Small intestine (tissue), 7 donors: ENCODE data around the gene MARVELD1. TPM values are rescaled to one million over a fixed set of nuclear protein-coding genes. Genes with fewer than 3 reads are reported as not detected.

Source experiments
- DNase-seq, 2 donors: peaks; one replicate each; pipeline versions ENCODE4 v3.0.0 to v3.0.0-alpha.2; 2013
- FAIRE-seq: peaks from 2 replicates; lab custom pipeline; 2012; peaks lifted over from hg19 to GRCh38; lab: Jason Lieb, UNC
- H3K27ac ChIP-seq, 3 donors: one replicate each; pipeline ENCODE4 v1.5.1; 2013; ENCODE audit warnings: low read length in 2 of 3, mild to moderate bottlenecking in 2 of 3, control low read depth in 1 of 3, inconsistent platforms in 1 of 3, low read depth in 1 of 3, moderate library complexity in 1 of 3
- H3K27me3 ChIP-seq, 3 donors: one replicate each; pipeline ENCODE4 v1.6.1; 2013; ENCODE audit warnings: low read length in 3 of 3, inconsistent platforms in 1 of 3; ENCODE audit not compliant: control insufficient read depth in 3 of 3, insufficient read depth in 3 of 3
- H3K36me3 ChIP-seq, 3 donors: one replicate each; pipeline ENCODE4 v1.6.1; 2013; ENCODE audit warnings: low read length in 3 of 3, inconsistent platforms in 1 of 3, low read depth in 1 of 3, mild to moderate bottlenecking in 1 of 3, moderate library complexity in 1 of 3; ENCODE audit not compliant: control insufficient read depth in 3 of 3, insufficient read depth in 2 of 3
- H3K4me1 ChIP-seq, 3 donors: one replicate each; pipeline ENCODE4 v1.6.1; 2013; ENCODE audit warnings: low read length in 2 of 3, inconsistent platforms in 1 of 3, low read depth in 1 of 3, mild to moderate bottlenecking in 1 of 3, moderate library complexity in 1 of 3; ENCODE audit not compliant: control insufficient read depth in 3 of 3, insufficient read depth in 2 of 3
- H3K4me3 ChIP-seq, 3 donors: one replicate each; pipeline ENCODE4 v1.5.1; 2013; ENCODE audit warnings: low read length in 3 of 3, control low read depth in 1 of 3, inconsistent platforms in 1 of 3, low read depth in 1 of 3, mild to moderate bottlenecking in 1 of 3, moderate library complexity in 1 of 3
- H3K9me3 ChIP-seq, 2 donors: one replicate each; pipeline ENCODE4 v1.6.1; 2013; ENCODE audit warnings: low read depth in 1 of 2, low read length in 1 of 2; ENCODE audit not compliant: control insufficient read depth in 2 of 2, insufficient read depth in 1 of 2
- WGBS, 3 donors: extraction: QIAGEN DNeasy Blood & Tissue Kit; methylation state at CpG; one replicate each; pipeline ENCODE4 v1.1.7; 2013; 5-methylcytosine and 5-hydroxymethylcytosine counted together
- polyA plus RNA-seq, 4 donors: library from polyadenylated mRNA; stranded (reverse) in 3 of 4; unstranded in 1 of 4; fragments of 200-250 nt in 3 of 4; fragments of 120-200 nt in 1 of 4; gene quantifications; one replicate each; pipeline versions ENCODE4 v1.2.1 to v1.2.3, GENCODE V29; 2013
- donor health status: healthy with polysubstance abuse.
- donor health status: control.
- donor health status: control.
- donor health status: Bipolar disorder and iron deficiency.
- donor health status: healthy.

The MARVELD1 gene
- polyA plus RNA-seq, 4 donors: 1.6 to 35.2 (median 10.2) TPM

- no peaks in the 10 kb centered on the region for H3K9me3 ChIP-seq
- H3K36me3 ChIP-seq: peaks cover 0 to 22% (median 0%) of the 10 kb centered on the region in 3 donors
- peak; percentile 67 to 93 for DNase-seq
- peak overlapping the region; percentile 58 to 65 (median 61) for H3K4me3 ChIP-seq
- FAIRE-seq: no peak
- WGBS, 3 donors: 0 to 1% (median 0%) methylated on average over 38 to 69 of the region's 69 CpGs
- H3K27ac ChIP-seq: peak overlapping the region; percentile 62 to 94 (median 83)
- H3K27me3 ChIP-seq: no peaks in the 10 kb centered on the region
- H3K4me1 ChIP-seq: peaks cover 4 to 32% (median 5%) of the 10 kb centered on the region in 3 donors
These were observed 383 bp downstream of the MARVELD1 start for GRCh38 chr10:97713826-97714400.

- FAIRE-seq: no peak
These were observed 1.1 kb downstream of the MARVELD1 start for GRCh38 chr10:97714401-97715258.

GRCh38 chr10:97715259-97715874 lies 1.8 kb downstream of the MARVELD1 start:
- 64 to 75% (median 71%) methylated on average over 8 of the region's 8 CpGs for WGBS, 3 donors
- Histone ChIP-seq H3K27me3 (no peaks in the 10 kb centered on the region), H3K9me3 (no peaks in the 10 kb centered on the region), H3K27ac (peak overlapping the region in 2 of 3 donors; percentile 83 to 94), H3K36me3 (peaks cover 0 to 26% (median 0%) of the 10 kb centered on the region in 3 donors), H3K4me3 (peak overlapping the region in 1 of 3 donors; percentile 65), H3K4me1 (peaks cover 5 to 40% (median 9%) of the 10 kb centered on the region in 3 donors)
- DNase-seq: no peak
- no peak for FAIRE-seq

More at GRCh38 chr10:97714401-97715258, 1.1 kb downstream of the MARVELD1 start:
- Histone ChIP-seq H3K9me3 (no peaks in the 10 kb centered on the region), H3K4me3 (peak overlapping the region; percentile 58 to 65 (median 61)), H3K36me3 (peaks cover 0 to 26% (median 0%) of the 10 kb centered on the region in 3 donors), H3K27me3 (no peaks in the 10 kb centered on the region), H3K4me1 (peaks cover 5 to 39% (median 8%) of the 10 kb centered on the region in 3 donors), H3K27ac (peak overlapping the region; percentile 62 to 94 (median 83))
- peak in 1 of 2 donors; percentile 33 for DNase-seq
- WGBS, 3 donors: 4 to 8% (median 7%) methylated on average over 49 to 74 of the region's 74 CpGs

- H3K27ac ChIP-seq: peak overlapping the region in 2 of 3 donors; percentile 58 to 81
These were observed 4.1 kb downstream of the MARVELD1 start for GRCh38 chr10:97717627-97718026.

GRCh38 chr10:97718178-97718577 lies 4.6 kb downstream of the MARVELD1 start:
- Histone ChIP-seq H3K36me3 (peaks cover 0 to 26% (median 0%) of the 10 kb centered on the region in 3 donors), H3K4me1 (peaks cover 5 to 39% (median 9%) of the 10 kb centered on the region in 3 donors), H3K9me3 (no peaks in the 10 kb centered on the region), H3K27me3 (no peaks in the 10 kb centered on the region), H3K27ac (peak overlapping the region; percentile 55 to 81 (median 58)), H3K4me3 (no peak overlapping the region)
- DNase-seq: no peak
- FAIRE-seq: no peak
- 30 to 55% (median 53%) methylated on average over 6 of the region's 6 CpGs for WGBS, 3 donors

More at GRCh38 chr10:97717627-97718026, 4.1 kb downstream of the MARVELD1 start:
- DNase-seq (no peak), FAIRE-seq (no peak)
- Histone ChIP-seq H3K27me3 (no peaks in the 10 kb centered on the region), H3K9me3 (no peaks in the 10 kb centered on the region), H3K4me1 (peaks cover 5 to 44% (median 9%) of the 10 kb centered on the region in 3 donors), H3K36me3 (peaks cover 0 to 26% (median 0%) of the 10 kb centered on the region in 3 donors), H3K4me3 (no peak overlapping the region)
- WGBS, 3 donors: 89 to 90% (median 89%) methylated on average over 7 of the region's 7 CpGs

- H3K27ac ChIP-seq: peak overlapping the region; percentile 55 to 81 (median 58)
- 13 to 31% (median 29%) methylated on average over 8 of the region's 8 CpGs for WGBS, 3 donors
- H3K36me3 ChIP-seq: peaks cover 0 to 26% (median 0%) of the 10 kb centered on the region in 3 donors
- H3K4me3 ChIP-seq: no peak overlapping the region
- no peaks in the 10 kb centered on the region for H3K9me3 ChIP-seq
- H3K27me3 ChIP-seq: no peaks in the 10 kb centered on the region
- DNase-seq (peak; percentile 98 to 99), FAIRE-seq (no peak)
- H3K4me1 ChIP-seq: peaks cover 3 to 37% (median 9%) of the 10 kb centered on the region in 3 donors
These were observed 5.2 kb downstream of the MARVELD1 start for GRCh38 chr10:97718659-97719142.

- Histone ChIP-seq H3K4me1 (peaks cover 3 to 37% (median 9%) of the 10 kb centered on the region in 3 donors), H3K36me3 (peaks cover 0 to 26% (median 0%) of the 10 kb centered on the region in 3 donors), H3K27ac (peak overlapping the region in 2 of 3 donors; percentile 21 to 81), H3K9me3 (no peaks in the 10 kb centered on the region), H3K4me3 (no peak overlapping the region), H3K27me3 (no peaks in the 10 kb centered on the region)
- 81 to 91% (median 82%) methylated on average over 2 of the region's 2 CpGs for WGBS, 3 donors
- FAIRE-seq (no peak), DNase-seq (no peak)
These were observed 6.1 kb downstream of the MARVELD1 start for GRCh38 chr10:97719602-97720001.
